Fibroblast of skin of scalp (primary cell): ENCODE results near the gene SNAI3.
A peak's percentile ranks its signal among the peaks of the same experiment; 100 is the strongest.

Experiments
- DNase-seq: peaks from one replicate; pipeline ENCODE4 v3.0.0-alpha.2; 2013

The SNAI3 gene

GRCh38 chr16:88665148-88665547 lies 21.2 kb downstream of the SNAI3 start:
- DNase-seq = no peak

- DNase-seq = peak; percentile 97
Observed at GRCh38 chr16:88662843-88663606, 23.3 kb downstream of the SNAI3 start, which contains the start of gene MVD. Gene MVD (minus strand): TSS chr16:88663091. CDS start chr16:88663080, 11 bp downstream.

- DNase-seq = no peak
Observed at GRCh38 chr16:88662222-88662842, 24.0 kb downstream of the SNAI3 start.

GRCh38 chr16:88661468-88661867 lies 24.8 kb downstream of the SNAI3 start:
- no peak for DNase-seq

- DNase-seq = no peak
Observed at GRCh38 chr16:88659160-88659559, 27.1 kb downstream of the SNAI3 start.

GRCh38 chr16:88658714-88659113 lies 27.6 kb downstream of the SNAI3 start:
- DNase-seq = no peak

GRCh38 chr16:88657371-88657770 lies 28.9 kb downstream of the SNAI3 start:
- no peak for DNase-seq

- no peak for DNase-seq
Observed at GRCh38 chr16:88656291-88656980, 29.9 kb downstream of the SNAI3 start.

GRCh38 chr16:88655733-88656281 lies 30.5 kb downstream of the SNAI3 start:
- DNase-seq = no peak

- DNase-seq = no peak
Observed at GRCh38 chr16:88655053-88655732, 31.1 kb downstream of the SNAI3 start.

GRCh38 chr16:88654363-88655052 lies 31.8 kb downstream of the SNAI3 start:
- DNase-seq = no peak

- no peak for DNase-seq
Observed at GRCh38 chr16:88653596-88654362, 32.5 kb downstream of the SNAI3 start.

- no peak for DNase-seq
Observed at GRCh38 chr16:88653101-88653500, 33.2 kb downstream of the SNAI3 start.

- DNase-seq = no peak
Observed at GRCh38 chr16:88652762-88653063, 33.6 kb downstream of the SNAI3 start.

- no peak for DNase-seq
Observed at GRCh38 chr16:88651989-88652761, 34.1 kb downstream of the SNAI3 start.

- no peak for DNase-seq
Observed at GRCh38 chr16:88651276-88651988, 34.9 kb downstream of the SNAI3 start.

GRCh38 chr16:88650749-88651275 lies 35.5 kb downstream of the SNAI3 start, which contains the start of gene CYBA:
Gene CYBA (minus strand): TSS chr16:88651053. CDS start chr16:88651013, 40 bp downstream.
- peak; percentile 52 for DNase-seq

- no peak for DNase-seq
Observed at GRCh38 chr16:88649924-88650748, 36.2 kb downstream of the SNAI3 start.
